Neural crest cell (in vitro differentiated cells): ENCODE results near the gene PRKCB. TPM values are rescaled to one million over a fixed set of nuclear protein-coding genes. Genes with fewer than 3 reads are reported as not detected.
A peak's percentile ranks its signal among the peaks of the same experiment; 100 is the strongest.
"Not testable (repeated sequence)": the region's sequence is repeated elsewhere in the genome, so short reads cannot be mapped to it uniquely, and the experiment has no call there.

Experiments
- DNase-seq: peaks from one replicate; pipeline ENCODE4 v3.0.0; 2021; ENCODE audit warnings: low read depth, mixed read lengths, low spot score
- H3K27ac Mint-ChIP-seq: one replicate; pipeline ENCODE4 v1.8.0; 2021; ENCODE audit warnings: mild to moderate bottlenecking, mixed read lengths; ENCODE audit not compliant: unreplicated experiment
- H3K27me3 Mint-ChIP-seq: 2 replicates; pipeline ENCODE4 v1.8.0; 2021; ENCODE audit warnings: low read depth, mild to moderate bottlenecking, mixed read lengths
- H3K36me3 Mint-ChIP-seq: 2 replicates; pipeline ENCODE4 v1.8.0; 2021; ENCODE audit warnings: low read depth, mild to moderate bottlenecking, mixed read lengths
- H3K4me1 Mint-ChIP-seq: 2 replicates; pipeline ENCODE4 v1.8.0; 2021; ENCODE audit warnings: mixed read lengths
- H3K4me3 Mint-ChIP-seq: one replicate; pipeline ENCODE4 v1.8.0; 2021; ENCODE audit warnings: mild to moderate bottlenecking, mixed read lengths
- H3K9me3 Mint-ChIP-seq: 2 replicates; pipeline ENCODE4 v1.8.0; 2021; ENCODE audit warnings: mixed read lengths
- total RNA-seq: library from RNA; stranded (reverse); gene quantifications from 2 replicates; pipeline ENCODE4 v1.2.1, GENCODE V29; 2021
- TF ChIP-seq, protein P1 (sequence below): fragments of 200-600 bp; sonication (generic); conservative IDR thresholded peaks from 2 replicates; pipeline ENCODE4 v1.5.0; 2021; ENCODE audit warnings: antibody characterized with exemption, mild to moderate bottlenecking

Gene PRKCB
- total RNA-seq, 1 donor from 2014 or later: 0.77 TPM

DNA sequence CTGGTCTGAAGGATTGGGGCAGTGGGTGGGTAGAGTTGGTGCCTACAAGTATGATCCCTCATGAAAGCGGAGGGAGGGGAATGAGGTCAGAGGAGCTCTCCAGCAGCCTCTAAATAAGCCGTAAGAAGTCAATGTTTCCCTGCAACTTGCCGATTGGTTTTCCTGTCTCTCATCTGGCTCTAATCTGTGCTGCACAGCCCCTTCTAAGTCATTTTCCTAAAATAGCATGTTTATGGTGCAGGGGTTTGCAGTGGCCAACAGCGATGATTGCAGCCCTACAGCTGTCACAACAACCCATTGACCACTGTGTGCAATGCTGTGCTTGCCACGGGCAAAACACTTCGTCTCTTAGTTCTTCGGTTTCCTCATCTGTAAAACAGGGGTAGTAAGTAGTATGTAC is 189.2 kb downstream of the PRKCB start:
- DNase-seq: no peak
- Mint-ChIP-seq H3K9me3 (no peaks in the 10 kb centered on the region), H3K36me3 (no peaks in the 10 kb centered on the region), H3K27ac (no peak overlapping the region), H3K4me1 (no peaks in the 10 kb centered on the region), H3K4me3 (no peak overlapping the region), H3K27me3 (peaks cover 47% of the 10 kb centered on the region)
- TF ChIP-seq, protein P1, sequence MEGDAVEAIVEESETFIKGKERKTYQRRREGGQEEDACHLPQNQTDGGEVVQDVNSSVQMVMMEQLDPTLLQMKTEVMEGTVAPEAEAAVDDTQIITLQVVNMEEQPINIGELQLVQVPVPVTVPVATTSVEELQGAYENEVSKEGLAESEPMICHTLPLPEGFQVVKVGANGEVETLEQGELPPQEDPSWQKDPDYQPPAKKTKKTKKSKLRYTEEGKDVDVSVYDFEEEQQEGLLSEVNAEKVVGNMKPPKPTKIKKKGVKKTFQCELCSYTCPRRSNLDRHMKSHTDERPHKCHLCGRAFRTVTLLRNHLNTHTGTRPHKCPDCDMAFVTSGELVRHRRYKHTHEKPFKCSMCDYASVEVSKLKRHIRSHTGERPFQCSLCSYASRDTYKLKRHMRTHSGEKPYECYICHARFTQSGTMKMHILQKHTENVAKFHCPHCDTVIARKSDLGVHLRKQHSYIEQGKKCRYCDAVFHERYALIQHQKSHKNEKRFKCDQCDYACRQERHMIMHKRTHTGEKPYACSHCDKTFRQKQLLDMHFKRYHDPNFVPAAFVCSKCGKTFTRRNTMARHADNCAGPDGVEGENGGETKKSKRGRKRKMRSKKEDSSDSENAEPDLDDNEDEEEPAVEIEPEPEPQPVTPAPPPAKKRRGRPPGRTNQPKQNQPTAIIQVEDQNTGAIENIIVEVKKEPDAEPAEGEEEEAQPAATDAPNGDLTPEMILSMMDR: no peak

- Mint-ChIP-seq H3K4me3 (no peak overlapping the region), H3K27me3 (peaks cover 47% of the 10 kb centered on the region), H3K9me3 (no peaks in the 10 kb centered on the region), H3K4me1 (no peaks in the 10 kb centered on the region), H3K36me3 (no peaks in the 10 kb centered on the region), H3K27ac (no peak overlapping the region)
- DNase-seq: no peak
- TF ChIP-seq, protein P1: no peak
Observed at GRCh38 chr16:24027466-24027865, 191.7 kb downstream of the PRKCB start.

GRCh38 chr16:24029841-24030240 is 194.1 kb downstream of the PRKCB start:
- H3K27ac Mint-ChIP-seq, H3K4me3 Mint-ChIP-seq, H3K4me1 Mint-ChIP-seq, H3K36me3 Mint-ChIP-seq, H3K9me3 Mint-ChIP-seq, DNase-seq: not testable (repeated sequence)
- H3K27me3 Mint-ChIP-seq: peaks cover 51% of the 10 kb centered on the region

GRCh38 chr16:24035127-24035842 is 199.5 kb downstream of the PRKCB start:
- TF ChIP-seq, protein P1: no peak
- Mint-ChIP-seq H3K4me1 (no peaks in the 10 kb centered on the region), H3K27ac (no peak overlapping the region), H3K27me3 (peaks cover 40% of the 10 kb centered on the region), H3K9me3 (no peaks in the 10 kb centered on the region), H3K36me3 (no peaks in the 10 kb centered on the region), H3K4me3 (no peak overlapping the region)
- no peak for DNase-seq

GRCh38 chr16:24036038-24036543 is 200.3 kb downstream of the PRKCB start:
- no peaks in the 10 kb centered on the region for H3K36me3 Mint-ChIP-seq
- H3K27ac Mint-ChIP-seq: no peak overlapping the region
- TF ChIP-seq, protein P1: no peak
- peaks cover 42% of the 10 kb centered on the region for H3K27me3 Mint-ChIP-seq
- H3K4me1 Mint-ChIP-seq: no peaks in the 10 kb centered on the region
- H3K9me3 Mint-ChIP-seq: no peaks in the 10 kb centered on the region
- DNase-seq: no peak
- H3K4me3 Mint-ChIP-seq: no peak overlapping the region

- Mint-ChIP-seq H3K36me3 (no peaks in the 10 kb centered on the region), H3K27me3 (peaks cover 42% of the 10 kb centered on the region), H3K4me1 (no peaks in the 10 kb centered on the region), H3K27ac (no peak overlapping the region), H3K9me3 (no peaks in the 10 kb centered on the region), H3K4me3 (no peak overlapping the region)
- DNase-seq: peak; percentile 52
- TF ChIP-seq, protein P1: peak; percentile 80
Observed at GRCh38 chr16:24036614-24037013, 200.8 kb downstream of the PRKCB start.
